IMR-90 (cell line): ENCODE results near the gene POLE3. TPM values are rescaled to one million over a fixed set of nuclear protein-coding genes. Genes with fewer than 3 reads are reported as not detected.

Experiments used
- ATAC-seq: fragments of 200-7000 bp; cut with Tn5 transposase; 2 replicates; pipeline ENCODE4 v1.9.1; 2020; ENCODE audit warnings: low read depth, mild to moderate bottlenecking, moderate library complexity
- BruUV-seq: library from RNA; stranded (reverse); fragments of 400-500 nt; replicated peaks from 2 replicates; lab custom pipeline; 2021; lab: Mats Ljungman, UMichigan
- CTCF ChIA-PET: fragments of 300-600 bp; formaldehyde crosslinking; extraction: SDS; loops from one replicate; lab custom pipeline; 2021; ENCODE audit warnings: antibody characterized with exemption; lab: Yijun Ruan, JAX
- POLR2A ChIA-PET: fragments of 300-600 bp; sonication (Branson Sonifier 250); formaldehyde crosslinking; loops from one replicate; lab custom pipeline; 2022; ENCODE audit warnings: antibody characterized with exemption; ENCODE audit not compliant: unreplicated experiment; lab: Charles Lee
- DNase-seq: peaks from one replicate; pipeline ENCODE4 v3.0.0; 2013
- H2AFZ ChIP-seq: replicated peaks from 2 replicates; pipeline ENCODE3; 2013; ENCODE audit warnings: low read length, mild to moderate bottlenecking; ENCODE audit not compliant: poor library complexity
- H2AK5ac ChIP-seq: 2 replicates; pipeline ENCODE4 v1.6.1; 2013; ENCODE audit warnings: low read depth, low read length, inconsistent platforms
- H2AK9ac ChIP-seq: replicated peaks from 2 replicates; pipeline ENCODE3; 2013; ENCODE audit warnings: mild to moderate bottlenecking, low read depth, low read length, moderate library complexity; ENCODE audit not compliant: poor library complexity
- H2BK120ac ChIP-seq: 2 replicates; pipeline ENCODE4 v1.6.1; 2013; ENCODE audit warnings: low read depth, low read length, inconsistent platforms
- H2BK15ac ChIP-seq: 3 replicates; pipeline ENCODE4 v1.6.1; 2013; ENCODE audit warnings: low read depth, low read length, inconsistent platforms
- H2BK20ac ChIP-seq: 2 replicates; pipeline ENCODE4 v1.6.1; 2013; ENCODE audit warnings: low read depth, mild to moderate bottlenecking, inconsistent platforms, low read length, moderate library complexity
- H2BK5ac ChIP-seq: 2 replicates; pipeline ENCODE4 v1.6.1; 2013; ENCODE audit warnings: mild to moderate bottlenecking, low read depth, low read length, inconsistent platforms; ENCODE audit not compliant: poor library complexity, severe bottlenecking
- H3K14ac ChIP-seq: replicated peaks from 2 replicates; pipeline ENCODE4 v1.6.1; 2013; ENCODE audit warnings: low read depth, low read length, inconsistent platforms
- H3K18ac ChIP-seq: 2 replicates; pipeline ENCODE4 v1.6.1; 2013; ENCODE audit warnings: low read depth, low read length, control low read depth
- H3K23ac ChIP-seq: 2 replicates; pipeline ENCODE4 v1.6.1; 2013; ENCODE audit warnings: low read depth, low read length, inconsistent platforms
- H3K27ac ChIP-seq: 2 replicates; pipeline ENCODE4 v1.5.1; 2013; ENCODE audit warnings: mild to moderate bottlenecking, control low read depth, low read length; ENCODE audit not compliant: insufficient read depth
- H3K27me3 ChIP-seq: 2 replicates; pipeline ENCODE4 v1.6.1; 2013; ENCODE audit warnings: low read length; ENCODE audit not compliant: control insufficient read depth, insufficient read depth
- H3K36me3 ChIP-seq: 2 replicates; pipeline ENCODE4 v1.6.1; 2013; ENCODE audit warnings: low read length, mixed read lengths; ENCODE audit not compliant: control insufficient read depth, insufficient read depth
- H3K4ac ChIP-seq: 2 replicates; pipeline ENCODE4 v1.6.1; 2013; ENCODE audit warnings: low read depth, low read length, inconsistent platforms
- H3K4me1 ChIP-seq: 2 replicates; pipeline ENCODE4 v1.6.1; 2013; ENCODE audit warnings: low read length, mixed read lengths; ENCODE audit not compliant: control insufficient read depth, insufficient read depth
- H3K4me2 ChIP-seq: 2 replicates; pipeline ENCODE4 v1.6.1; 2013; ENCODE audit warnings: low read depth, mild to moderate bottlenecking, control low read depth, low read length, moderate library complexity
- H3K4me3 ChIP-seq: 2 replicates; pipeline ENCODE4 v1.5.1; 2013; ENCODE audit warnings: low read depth, mild to moderate bottlenecking, control low read depth, low read length, moderate library complexity; ENCODE audit not compliant: insufficient read depth
- H3K56ac ChIP-seq: 2 replicates; pipeline ENCODE4 v1.6.1; 2013; ENCODE audit warnings: low read length, inconsistent platforms; ENCODE audit not compliant: insufficient read depth; ENCODE audit errors: extremely low read depth
- H3K79me1 ChIP-seq, 2 experiments: 2 replicates each; pipeline ENCODE4 v1.6.1; 2013; ENCODE audit warnings: low read length in 2 of 2, inconsistent platforms in 1 of 2, low read depth in 1 of 2
- H3K9ac ChIP-seq: 2 replicates; pipeline ENCODE4 v1.6.1; 2013; ENCODE audit warnings: low read depth, low read length, control low read depth
- H3K9me1 ChIP-seq: 2 replicates; pipeline ENCODE4 v1.6.1; 2013; ENCODE audit warnings: low read length, inconsistent platforms; ENCODE audit not compliant: insufficient read depth
- H3K9me3 ChIP-seq: 2 replicates; pipeline ENCODE4 v1.6.1; 2013; ENCODE audit warnings: low read length; ENCODE audit not compliant: control insufficient read depth, insufficient read depth
- H4K20me1 ChIP-seq: 2 replicates; pipeline ENCODE4 v1.6.1; 2013; ENCODE audit warnings: low read length, inconsistent platforms; ENCODE audit not compliant: insufficient read depth
- H4K5ac ChIP-seq: 2 replicates; pipeline ENCODE4 v1.6.1; 2013; ENCODE audit warnings: mild to moderate bottlenecking, low read depth, low read length, control low read depth
- H4K8ac ChIP-seq, 2 experiments: 2 replicates each; pipeline ENCODE4 v1.6.1; 2013; ENCODE audit warnings: low read depth in 2 of 2, low read length in 2 of 2, control low read depth in 1 of 2, inconsistent platforms in 1 of 2
- H4K91ac ChIP-seq: 2 replicates; pipeline ENCODE4 v1.6.1; 2013; ENCODE audit warnings: low read depth, low read length, inconsistent platforms; ENCODE audit not compliant: insufficient read depth
- CHD1 ChIP-seq: IDR thresholded peaks from 2 replicates; pipeline ENCODE4 v1.6.1; 2012; ENCODE audit warnings: low read depth, low read length, improper control_type of control experiment
- NFE2L2 ChIP-seq: fragments of 150-350 bp; IDR thresholded peaks from 2 replicates; pipeline ENCODE4 v1.6.1; 2016; ENCODE audit warnings: low read depth, mild to moderate bottlenecking, low read length
- POLR2A ChIP-seq: IDR thresholded peaks from 2 replicates; pipeline ENCODE4 v1.6.1; 2012; ENCODE audit warnings: mild to moderate bottlenecking, low read depth, low read length
- SMC3 ChIP-seq: fragments of 150-350 bp; IDR thresholded peaks from 2 replicates; pipeline ENCODE4 v1.6.1; 2016; ENCODE audit warnings: low read depth, mild to moderate bottlenecking, antibody characterized with exemption, low read length, moderate library complexity
- WGBS, 2 experiments: methylation state at CpG; one replicate each; pipeline versions ENCODE4 v1.1.5 to v1.1.7; 2013; ENCODE audit warnings: missing lambda C conversion rate in 2 of 2; ENCODE audit not compliant: insufficient read length in 1 of 2; ENCODE audit errors: extremely low coverage in 2 of 2; 5-methylcytosine and 5-hydroxymethylcytosine counted together
- dilution Hi-C: fragments of 300-500 bp; cut with HindIII; formaldehyde crosslinking; loops from one replicate; pipeline ENCODE4 v1.14.3; 2018; ENCODE audit warnings: low sequenced_read_pairs; ENCODE audit not compliant: unreplicated experiment
- in situ Hi-C: fragments of 300-500 bp; cut with MboI; formaldehyde crosslinking; loops from 3 replicates; pipeline ENCODE4 v1.14.3; 2019; ENCODE audit warnings: low sequenced_read_pairs, inconsistent platforms, mixed read lengths
- intact Hi-C: fragments of 100-400 bp; cut with micrococcal nuclease; formaldehyde crosslinking; loops from 2 replicates; pipeline ENCODE4 v1.10.0; 2022
- polyA plus RNA-seq, 3 experiments: library from polyadenylated mRNA; depleted of rRNA; stranded (reverse); fragments of >200 nt; gene quantifications; 2 replicates each; pipeline ENCODE4 v1.2.3, GENCODE V29; 2012; ENCODE audit warnings: low replicate concordance in 1 of 3
- total RNA-seq: library from RNA; depleted of rRNA; stranded (reverse); fragments of >200 nt; gene quantifications from 2 replicates; pipeline ENCODE4 v1.2.3, GENCODE V29; 2012

POLE3 gene
- total and polyA plus RNA-seq, 2 of the 4 experiments (the other 2 are of a cell fraction), result 34.8 to 43.0 TPM

- ChIA-PET CTCF (no interaction called here), POLR2A (no interaction called here)
- dilution Hi-C loops (no loop called here), intact Hi-C loops (no loop called here), in situ Hi-C loops (no loop called here)
- Histone ChIP-seq H3K9ac (no peak overlapping the region), H4K8ac (no peak overlapping the region), H3K4me3 (no peak overlapping the region), H3K27ac (no peak overlapping the region), H4K20me1 (no peaks in the 10 kb centered on the region), H3K56ac (no peak overlapping the region), H3K14ac (no peak overlapping the region), H2BK120ac (no peak overlapping the region), H3K23ac (no peak overlapping the region), H3K36me3 (peaks cover 44% of the 10 kb centered on the region), H4K91ac (no peak overlapping the region), H3K9me3 (no peaks in the 10 kb centered on the region), H2BK20ac (no peak overlapping the region), H3K9me1 (no peaks in the 10 kb centered on the region), H3K4me2 (no peak overlapping the region), H4K5ac (no peak overlapping the region), H3K4me1 (no peaks in the 10 kb centered on the region), H3K4ac (no peak overlapping the region), H3K18ac (no peak overlapping the region), H2AK9ac (no peak overlapping the region), H3K79me1 (no peaks in the 10 kb centered on the region), H3K27me3 (no peaks in the 10 kb centered on the region), H2BK5ac (no peak overlapping the region), H2AFZ (no peak overlapping the region), H2BK15ac (no peak overlapping the region), H2AK5ac (no peak overlapping the region)
- no TSS peak for BruUV-seq
- ATAC-seq, result no peak
- 86% methylated on average over 8 of the region's 9 CpGs; no CpG with 5 or more reads in 1 of the 2 experiments for WGBS, 2 experiments
- no peak for DNase-seq
- TF ChIP-seq SMC3 (no peak), CHD1 (no peak), NFE2L2 (no peak), POLR2A (no peak)
These were observed 22.8 kb downstream of the POLE3 start for GRCh38 chr9:113387560-113388230.
